Heart right ventricle (tissue), 16 donors: ENCODE measurements around the gene CCDC192. TPM values are rescaled to one million over a fixed set of nuclear protein-coding genes. Genes with fewer than 3 reads are reported as not detected.

Experiments
- ATAC-seq, 8 donors: fragments of 200-7000 bp; cut with Tn5 transposase; one replicate each; pipeline ENCODE4 v1.9.1; 2020; ENCODE audit warnings: mild to moderate bottlenecking in 8 of 8, moderate library complexity in 8 of 8, moderate number of reproducible peaks in 1 of 8
- DNase-seq, 2 donors: peaks; one replicate each; pipeline ENCODE4 v3.0.0-alpha.2; 2020
- H3K27ac ChIP-seq, 10 donors: fragments of 200-600 bp; sonication (generic) in 2 of 10; one replicate each; pipeline versions ENCODE4 v1.5.0 to v1.8.0; 2020 to 2022; ENCODE audit warnings: mild to moderate bottlenecking in 3 of 10
- H3K27me3 ChIP-seq, 7 donors: fragments of 200-600 bp; one replicate each; pipeline ENCODE4 v1.8.0; 2021 to 2022; ENCODE audit warnings: mild to moderate bottlenecking in 2 of 7
- H3K36me3 ChIP-seq, 9 donors: fragments of 200-600 bp; sonication (generic) in 1 of 9; one replicate each; pipeline versions ENCODE4 v1.5.0 to v1.8.0; 2020 to 2022; ENCODE audit warnings: mild to moderate bottlenecking in 2 of 9
- H3K4me1 ChIP-seq, 9 donors: fragments of 200-600 bp; sonication (generic) in 1 of 9; one replicate each; pipeline versions ENCODE4 v1.5.0 to v1.8.0; 2020 to 2022; ENCODE audit warnings: mild to moderate bottlenecking in 4 of 9
- H3K4me3 ChIP-seq, 10 donors: fragments of 200-600 bp; sonication (generic) in 2 of 10; one replicate each; pipeline versions ENCODE4 v1.5.0 to v1.8.0; 2020 to 2022; ENCODE audit warnings: mild to moderate bottlenecking in 7 of 10, moderate library complexity in 2 of 10
- H3K9me3 ChIP-seq, 11 donors: fragments of 200-600 bp in 10 of 11; sonication (generic) in 2 of 11; one replicate each; pipeline versions ENCODE4 v1.5.0 to v1.8.0; 2013 to 2022; ENCODE audit warnings: mild to moderate bottlenecking in 2 of 11, control low read depth in 1 of 11, moderate library complexity in 1 of 11
- CTCF ChIP-seq, 9 donors: fragments of 200-600 bp; sonication (generic) in 2 of 9; IDR thresholded peaks; one replicate each; pipeline versions ENCODE4 v1.5.0 to v1.8.0; 2021 to 2022; ENCODE audit warnings: antibody characterized with exemption in 9 of 9, mild to moderate bottlenecking in 5 of 9, moderate library complexity in 1 of 9
- WGBS, 2 donors: extraction: QIAGEN DNeasy Blood & Tissue Kit; methylation state at CpG; one replicate each; pipeline ENCODE4 v1.1.7; 2013; ENCODE audit warnings: inconsistent platforms in 1 of 2; 5-methylcytosine and 5-hydroxymethylcytosine counted together
- intact Hi-C, 10 donors: fragments of 100-400 bp; cut with DNase I; formaldehyde crosslinking; loops; one replicate each; pipeline versions ENCODE4 v1.11.1 to v1.14.2; 2022
- polyA plus RNA-seq, 2 donors: library from polyadenylated mRNA; stranded (reverse); fragments of 200-250 nt; gene quantifications; one replicate each; pipeline ENCODE4 v1.2.3, GENCODE V29; 2013
- total RNA-seq, 10 donors: library from RNA; stranded (reverse); fragmentation: NEBNext Ultra II Directional in 3 of 10; extraction: Animal tissue kit (Norgen Biotek cat#: 25700) in 3 of 10; gene quantifications; one replicate each; pipeline versions ENCODE4 v1.2.1 to v1.2.4, GENCODE V29; 2021 to 2023
- donor health status: Arrhythmogenic right ventricular cardiomyopathy.
- donor health status: ischemic (EF 13 %, LVEDD 7.1; RV severe dilation, severe dysfunction).
- donor health status: healthy with polysubstance abuse.
- donor health status: DM: no; HTN: yes; CAD: no.
- donor health status: DM: no; HTN: no; CAD: no.
- donor health status: ischemic (EF 25% LVEDD 6.9; RV normal size, moderate dysfunction).
- donor health status: ischemic (EF 25% LVEDD 5.7; RV mildly dilated, moderate dysfunction).
- donor health status: healthy.
- donor health status: DM: yes; HTN: yes; CAD: no.
- donor health status: Ischemic cardiomyopathy.
- donor health status: ischemic (EF 35%, LVEDD 5.7; RV mildly dilated, moderate dysfunction).
- donor health status: nonischemic (EF 11% LVEDD 7.7; RV severe dilation, severe dysfunction).
- donor health status: DM: yes; HTN: yes; CAD: no.
- donor health status: PGD.
- donor health status: ischemic (EF 29% LVEDD 5.4; RV normal size, mild dysfunction).
- donor health status: nonischemic (EF 23%, LVEDD 6.1; RV moderate dilation, normal function).

CCDC192 gene
- total and polyA plus RNA-seq, 12 donors: 0.13 to 0.76 (median 0.33) TPM; not detected in 8

GRCh38 chr5:127940854-127941253 is 237.7 kb downstream of the CCDC192 start:
- no peak for TF ChIP-seq CTCF (IDR thresholded peaks at IDR 0.05)
- intact Hi-C loops: no loop called here
- H3K4me3 ChIP-seq: peak overlapping the region in 1 of 10 donors; percentile 14
- no peaks in the 10 kb centered on the region for H3K9me3 ChIP-seq
- H3K4me1 ChIP-seq: peaks cover 0 to 14% (median 0%) of the 10 kb centered on the region in 9 donors
- H3K27me3 ChIP-seq: no peaks in the 10 kb centered on the region
- DNase-seq (no peak), ATAC-seq (peak in 5 of 8 donors; percentile 24 to 65 (median 44))
- WGBS, 2 donors: 49 to 56% methylated on average over 1 of the region's 1 CpG
- H3K27ac ChIP-seq: peak overlapping the region in 7 of 10 donors; percentile 3 to 79 (median 65)
- H3K36me3 ChIP-seq: no peaks in the 10 kb centered on the region

DNA sequence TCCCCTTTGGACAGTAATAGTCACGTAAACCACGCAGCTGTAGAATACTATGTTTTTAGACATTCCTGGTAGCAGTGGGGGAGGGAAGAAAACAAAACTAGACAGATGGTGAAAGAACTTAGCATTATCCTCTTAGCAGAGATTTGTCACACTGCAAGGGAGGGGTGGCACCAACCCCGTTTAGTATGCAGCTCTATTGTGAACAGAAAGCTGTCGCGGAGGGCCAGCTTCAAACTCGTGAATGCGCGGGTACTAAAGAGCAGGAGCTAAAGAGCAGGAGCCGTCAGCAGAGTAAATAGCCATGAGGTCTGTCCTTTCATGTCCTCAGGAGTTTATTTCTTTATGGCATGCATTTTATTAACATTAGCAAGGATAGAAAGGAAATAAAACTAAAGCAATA is 238.5 kb downstream of the CCDC192 start:
- TF ChIP-seq CTCF (IDR thresholded peaks at IDR 0.05): no peak
- DNase-seq (no peak), ATAC-seq (peak in 7 of 8 donors; percentile 31 to 69 (median 51))
- Histone ChIP-seq H3K9me3 (no peaks in the 10 kb centered on the region), H3K36me3 (no peaks in the 10 kb centered on the region), H3K27me3 (no peaks in the 10 kb centered on the region), H3K4me1 (peaks cover 0 to 14% (median 0%) of the 10 kb centered on the region in 9 donors), H3K4me3 (peak overlapping the region in 3 of 10 donors; percentile 5 to 16 (median 15)), H3K27ac (peak overlapping the region in 6 of 10 donors; percentile 33 to 79 (median 65))
- intact Hi-C loops: no loop called here
- 53 to 58% methylated on average over 9 of the region's 9 CpGs for WGBS, 2 donors

DNA sequence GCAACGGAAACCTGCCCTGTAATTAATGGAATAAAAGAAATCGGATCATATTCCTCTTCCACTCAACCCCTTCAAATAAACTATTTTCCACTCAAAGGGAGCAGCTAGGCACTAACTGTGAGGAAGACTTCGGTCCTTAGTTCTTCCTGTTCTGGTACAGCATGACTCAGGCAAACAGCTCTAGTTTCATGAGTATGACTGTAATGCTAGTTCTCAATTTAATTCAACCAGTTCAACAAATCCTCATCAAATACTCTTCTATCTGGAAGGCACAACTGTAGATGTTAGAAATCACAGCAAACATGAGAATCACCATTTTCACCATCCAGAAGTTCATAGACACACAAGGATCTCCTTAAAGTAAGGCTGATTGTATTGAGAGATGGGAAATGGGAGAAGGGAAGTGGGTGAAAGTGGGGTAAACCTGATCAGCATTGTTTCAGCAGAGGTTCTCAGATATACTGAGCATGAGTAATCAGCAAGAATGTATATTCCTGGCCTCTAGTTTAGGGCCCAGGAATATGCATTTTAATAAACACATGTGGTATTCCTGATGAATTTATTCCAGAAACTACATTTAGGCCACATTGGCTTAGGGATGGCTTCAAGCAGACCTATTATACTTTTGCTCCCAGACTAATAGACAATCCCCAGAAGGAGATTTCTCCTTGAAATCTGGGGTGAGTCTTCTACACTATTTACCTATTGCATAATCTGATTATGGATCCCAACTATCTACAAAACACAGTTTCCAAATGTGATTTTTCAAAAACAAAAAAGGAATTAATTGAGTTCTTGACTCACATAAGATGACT is 239.3 kb downstream of the CCDC192 start:
- ATAC-seq: no peak
- TF ChIP-seq CTCF (IDR thresholded peaks at IDR 0.05): no peak
- 73 to 80% methylated on average over 3 of the region's 3 CpGs for WGBS, 2 donors
- H3K9me3 ChIP-seq: no peaks in the 10 kb centered on the region
- no peak for DNase-seq
- H3K36me3 ChIP-seq: no peaks in the 10 kb centered on the region
- peak overlapping the region in 1 of 10 donors; percentile 16 for H3K4me3 ChIP-seq
- H3K4me1 ChIP-seq: peaks cover 0 to 14% (median 0%) of the 10 kb centered on the region in 9 donors
- peak overlapping the region in 7 of 10 donors; percentile 14 to 74 (median 33) for H3K27ac ChIP-seq
- no peaks in the 10 kb centered on the region for H3K27me3 ChIP-seq
- intact Hi-C loops: no loop called here

- Histone ChIP-seq H3K4me3 (no peak overlapping the region), H3K9me3 (no peaks in the 10 kb centered on the region), H3K27ac (peak overlapping the region in 1 of 10 donors; percentile 16), H3K27me3 (no peaks in the 10 kb centered on the region), H3K4me1 (peaks cover 0 to 14% (median 0%) of the 10 kb centered on the region in 9 donors), H3K36me3 (no peaks in the 10 kb centered on the region)
- DNase-seq (no peak), ATAC-seq (no peak)
- 96 to 98% methylated on average over 4 of the region's 4 CpGs for WGBS, 2 donors
- no peak for TF ChIP-seq CTCF (IDR thresholded peaks at IDR 0.05)
- intact Hi-C loops: no loop called here
Observed at GRCh38 chr5:127943061-127943371, 239.8 kb downstream of the CCDC192 start.
